Measurements from ENCODE around the gene CCIN. TPM values are rescaled to one million over a fixed set of nuclear protein-coding genes. Genes with fewer than 3 reads are reported as not detected.

The CCIN gene
- total RNA-seq, 1 donor from 2014 or later: not detected

GRCh38 chr9:36214571-36214970 is 45.4 kb downstream of the CCIN start:
- TF ChIP-seq CTCF (IDR thresholded peaks at IDR 0.05; ENCODE audit: unreplicated experiment): no peak
- DNase-seq (ENCODE audit: low spot score, unreplicated experiment): no peak
- Mint-ChIP-seq H3K27me3 (no peaks in the 10 kb centered on the region), H3K4me1 (ENCODE audit: low read depth) (no peaks in the 10 kb centered on the region), H3K4me3 (ENCODE audit: low read depth) (no peak overlapping the region), H3K27ac (peak overlapping the region; percentile 70), H3K9me3 (ENCODE audit: low read depth) (no peaks in the 10 kb centered on the region), H3K36me3 (ENCODE audit: insufficient read depth) (peaks cover 16% of the 10 kb centered on the region)

GRCh38 chr9:36217256-36217968 is 48.2 kb downstream of the CCIN start:
- Mint-ChIP-seq H3K4me1 (ENCODE audit: low read depth) (no peaks in the 10 kb centered on the region), H3K27me3 (no peaks in the 10 kb centered on the region), H3K9me3 (ENCODE audit: low read depth) (no peaks in the 10 kb centered on the region), H3K27ac (no peak overlapping the region), H3K4me3 (ENCODE audit: low read depth) (no peak overlapping the region), H3K36me3 (ENCODE audit: insufficient read depth) (peaks cover 19% of the 10 kb centered on the region)
- no peak for TF ChIP-seq CTCF (IDR thresholded peaks at IDR 0.05; ENCODE audit: unreplicated experiment)
- no peak for DNase-seq (ENCODE audit: low spot score, unreplicated experiment)

- DNase-seq (ENCODE audit: low spot score, unreplicated experiment): no peak
- H3K36me3 Mint-ChIP-seq (ENCODE audit: insufficient read depth): peaks cover 25% of the 10 kb centered on the region
These were observed 48.8 kb downstream of the CCIN start for GRCh38 chr9:36218011-36218410.

GRCh38 chr9:36218411-36218901 is 49.3 kb downstream of the CCIN start:
- H3K4me1 Mint-ChIP-seq (ENCODE audit: low read depth): no peaks in the 10 kb centered on the region
- no peak for TF ChIP-seq CTCF (IDR thresholded peaks at IDR 0.05; ENCODE audit: unreplicated experiment)
- no peaks in the 10 kb centered on the region for H3K27me3 Mint-ChIP-seq
- no peak overlapping the region for H3K4me3 Mint-ChIP-seq (ENCODE audit: low read depth)
- H3K9me3 Mint-ChIP-seq (ENCODE audit: low read depth): no peaks in the 10 kb centered on the region
- DNase-seq (ENCODE audit: low spot score, unreplicated experiment): no peak
- peak overlapping the region; percentile 3 for H3K27ac Mint-ChIP-seq
- peaks cover 30% of the 10 kb centered on the region for H3K36me3 Mint-ChIP-seq (ENCODE audit: insufficient read depth)

More at GRCh38 chr9:36218011-36218410, 48.8 kb downstream of the CCIN start:
- H3K4me3 Mint-ChIP-seq (ENCODE audit: low read depth): no peak overlapping the region
- H3K4me1 Mint-ChIP-seq (ENCODE audit: low read depth): no peaks in the 10 kb centered on the region
- no peaks in the 10 kb centered on the region for H3K27me3 Mint-ChIP-seq
- H3K9me3 Mint-ChIP-seq (ENCODE audit: low read depth): no peaks in the 10 kb centered on the region
- H3K27ac Mint-ChIP-seq: no peak overlapping the region
- no peak for TF ChIP-seq CTCF (IDR thresholded peaks at IDR 0.05; ENCODE audit: unreplicated experiment)

Other genes starting within 250 kb of the CCIN start
- not detected in 2 replicates for gene OR2S2, start 211.2 kb upstream of the CCIN start, total RNA-seq
- 6.9 and 7.1 TPM in 2 replicates for gene RECK, start 132.5 kb upstream of the CCIN start, total RNA-seq
- 7.3 TPM in 2 replicates for gene GLIPR2, start 32.7 kb upstream of the CCIN start, total RNA-seq
- 178 and 185 TPM in 2 replicates for gene CLTA, start 21.5 kb downstream of the CCIN start, total RNA-seq
- 9.9 and 12.3 TPM in 2 replicates for gene GNE, start 89.1 kb downstream of the CCIN start, total RNA-seq
- gene RNF38, start 230.9 kb downstream of the CCIN start, total RNA-seq: 64.7 and 68.3 TPM in 2 replicates

Data from progenitor cell of endocrine pancreas (in vitro differentiated cells).